Mesendoderm (in vitro differentiated cells): ENCODE data around the gene PDE3A.

Source experiments
- DNase-seq: peaks from one replicate; pipeline ENCODE4 v3.0.0; 2013
- H2AK5ac ChIP-seq: 2 replicates; pipeline ENCODE4 v1.6.1; 2013; ENCODE audit warnings: low read length, inconsistent platforms
- H2BK120ac ChIP-seq: 2 replicates; pipeline ENCODE4 v1.6.1; 2013; ENCODE audit warnings: low read depth, mild to moderate bottlenecking, low read length, moderate library complexity, mixed read lengths
- H2BK15ac ChIP-seq: replicated peaks from 2 replicates; pipeline ENCODE4 v1.6.1; 2013; ENCODE audit warnings: low read depth, mild to moderate bottlenecking, moderate library complexity
- H2BK5ac ChIP-seq: 2 replicates; pipeline ENCODE4 v1.6.1; 2013; ENCODE audit warnings: low read length, inconsistent platforms
- H3K18ac ChIP-seq: 2 replicates; pipeline ENCODE4 v1.6.1; 2013; ENCODE audit warnings: mild to moderate bottlenecking, low read length, mixed read lengths
- H3K23ac ChIP-seq: one replicate; pipeline ENCODE4 v1.6.1; 2013; ENCODE audit warnings: low read length
- H3K27ac ChIP-seq: 2 replicates; pipeline ENCODE4 v1.5.1; 2013; ENCODE audit warnings: low read depth, mild to moderate bottlenecking, inconsistent platforms, low read length, moderate library complexity
- H3K27me3 ChIP-seq: 2 replicates; pipeline ENCODE4 v1.6.1; 2013; ENCODE audit warnings: low read length, control low read depth, mild to moderate bottlenecking, inconsistent platforms; ENCODE audit not compliant: insufficient read depth, poor library complexity
- H3K36me3 ChIP-seq: 2 replicates; pipeline ENCODE4 v1.6.1; 2013; ENCODE audit warnings: low read length, inconsistent platforms; ENCODE audit not compliant: control insufficient read depth, insufficient read depth
- H3K4ac ChIP-seq: one replicate; pipeline ENCODE4 v1.6.1; 2013; ENCODE audit warnings: low read depth, mild to moderate bottlenecking, low read length, moderate library complexity
- H3K4me1 ChIP-seq: 2 replicates; pipeline ENCODE4 v1.6.1; 2013; ENCODE audit warnings: low read depth, low read length, inconsistent platforms; ENCODE audit not compliant: control insufficient read depth
- H3K4me2 ChIP-seq: 2 replicates; pipeline ENCODE4 v1.6.1; 2013; ENCODE audit warnings: low read length
- H3K4me3 ChIP-seq: 2 replicates; pipeline ENCODE4 v1.5.1; 2013; ENCODE audit warnings: mild to moderate bottlenecking, low read length
- H3K56ac ChIP-seq: one replicate; pipeline ENCODE4 v1.6.1; 2013; ENCODE audit warnings: low read length
- H3K79me1 ChIP-seq: 2 replicates; pipeline ENCODE4 v1.6.1; 2013; ENCODE audit warnings: low read length, inconsistent platforms
- H3K79me2 ChIP-seq: 2 replicates; pipeline ENCODE4 v1.6.1; 2013; ENCODE audit warnings: mild to moderate bottlenecking, low read length; ENCODE audit not compliant: control insufficient read depth, insufficient read depth
- H3K9ac ChIP-seq: 2 replicates; pipeline ENCODE4 v1.6.1; 2013; ENCODE audit warnings: low read length, inconsistent platforms
- H4K5ac ChIP-seq: one replicate; pipeline ENCODE4 v1.6.1; 2013; ENCODE audit warnings: low read length
- H4K8ac ChIP-seq: one replicate; pipeline ENCODE4 v1.6.1; 2013; ENCODE audit warnings: low read depth, mild to moderate bottlenecking, control low read depth, low read length, moderate library complexity
- WGBS: extraction: QIAGEN DNeasy Blood & Tissue Kit; methylation state at CpG from one replicate; pipeline ENCODE4 v1.1.7; 2013; ENCODE audit warnings: low lambda C conversion rate, missing lambda C conversion rate; ENCODE audit not compliant: insufficient coverage; ENCODE audit errors: extremely low coverage; 5-methylcytosine and 5-hydroxymethylcytosine counted together

Gene PDE3A

GRCh38 chr12:20477672-20478071, 109.3 kb downstream of the PDE3A start:
- no CpG with 5 or more reads among the region's 4 CpGs for WGBS

GRCh38 chr12:20482491-20483054, 114.2 kb downstream of the PDE3A start:
- no peak for DNase-seq
- H3K36me3 ChIP-seq = no peaks in the 10 kb centered on the region
- H3K4me1 ChIP-seq = no peaks in the 10 kb centered on the region
- no peaks in the 10 kb centered on the region for H3K79me1 ChIP-seq
- H3K9ac ChIP-seq = no peak overlapping the region
- H3K79me2 ChIP-seq = no peaks in the 10 kb centered on the region
- no peak overlapping the region for H3K23ac ChIP-seq
- H4K8ac ChIP-seq = no peak overlapping the region
- H2BK120ac ChIP-seq = no peak overlapping the region
- H3K27ac ChIP-seq = no peak overlapping the region
- no peak overlapping the region for H3K4me2 ChIP-seq
- no peak overlapping the region for H2AK5ac ChIP-seq
- no peak overlapping the region for H2BK5ac ChIP-seq
- WGBS = no CpG with 5 or more reads among the region's 2 CpGs
- no peak overlapping the region for H3K18ac ChIP-seq
- H2BK15ac ChIP-seq = no peak overlapping the region
- no peak overlapping the region for H4K5ac ChIP-seq
- H3K4me3 ChIP-seq = no peak overlapping the region
- H3K56ac ChIP-seq = no peak overlapping the region
- H3K27me3 ChIP-seq = no peaks in the 10 kb centered on the region
- no peak overlapping the region for H3K4ac ChIP-seq

More at GRCh38 chr12:20477672-20478071, 109.3 kb downstream of the PDE3A start:
- Histone ChIP-seq H3K4me2 (no peak overlapping the region), H3K4me3 (no peak overlapping the region), H3K4ac (no peak overlapping the region), H3K23ac (no peak overlapping the region), H2BK120ac (no peak overlapping the region), H3K79me2 (no peaks in the 10 kb centered on the region), H4K8ac (no peak overlapping the region), H3K9ac (no peak overlapping the region), H4K5ac (no peak overlapping the region), H3K27ac (no peak overlapping the region), H2AK5ac (no peak overlapping the region), H3K79me1 (no peaks in the 10 kb centered on the region), H3K27me3 (no peaks in the 10 kb centered on the region), H2BK15ac (no peak overlapping the region), H3K18ac (no peak overlapping the region), H2BK5ac (no peak overlapping the region), H3K4me1 (no peaks in the 10 kb centered on the region), H3K36me3 (no peaks in the 10 kb centered on the region), H3K56ac (no peak overlapping the region)
- DNase-seq = no peak

GRCh38 chr12:20483776-20484175, 115.4 kb downstream of the PDE3A start:
- H3K79me1 ChIP-seq = no peaks in the 10 kb centered on the region
- H3K27me3 ChIP-seq = no peaks in the 10 kb centered on the region
- no CpG with 5 or more reads among the region's 1 CpG for WGBS
- H2AK5ac ChIP-seq = no peak overlapping the region
- no peak overlapping the region for H2BK15ac ChIP-seq
- H2BK120ac ChIP-seq = no peak overlapping the region
- no peak overlapping the region for H3K18ac ChIP-seq
- no peak overlapping the region for H4K8ac ChIP-seq
- no peak overlapping the region for H3K4me2 ChIP-seq
- H2BK5ac ChIP-seq = no peak overlapping the region
- H3K4me3 ChIP-seq = no peak overlapping the region
- H4K5ac ChIP-seq = no peak overlapping the region
- no peak for DNase-seq
- no peaks in the 10 kb centered on the region for H3K36me3 ChIP-seq
- H3K23ac ChIP-seq = no peak overlapping the region
- no peaks in the 10 kb centered on the region for H3K79me2 ChIP-seq
- no peak overlapping the region for H3K27ac ChIP-seq
- H3K9ac ChIP-seq = no peak overlapping the region
- no peak overlapping the region for H3K56ac ChIP-seq
- no peaks in the 10 kb centered on the region for H3K4me1 ChIP-seq
- no peak overlapping the region for H3K4ac ChIP-seq

GRCh38 chr12:20486233-20486632, 117.9 kb downstream of the PDE3A start:
- H3K36me3 ChIP-seq = no peaks in the 10 kb centered on the region
- H3K4me1 ChIP-seq = no peaks in the 10 kb centered on the region
- no peaks in the 10 kb centered on the region for H3K79me1 ChIP-seq
- H3K56ac ChIP-seq = no peak overlapping the region
- H2BK120ac ChIP-seq = no peak overlapping the region
- WGBS = no CpG with 5 or more reads among the region's 2 CpGs
- peak; percentile 15 for DNase-seq
- H3K4ac ChIP-seq = no peak overlapping the region
- H3K27me3 ChIP-seq = no peaks in the 10 kb centered on the region
- H2BK15ac ChIP-seq = no peak overlapping the region
- H3K18ac ChIP-seq = no peak overlapping the region
- no peak overlapping the region for H4K8ac ChIP-seq
- no peak overlapping the region for H4K5ac ChIP-seq
- H2AK5ac ChIP-seq = no peak overlapping the region
- H3K4me2 ChIP-seq = no peak overlapping the region
- no peak overlapping the region for H2BK5ac ChIP-seq
- H3K9ac ChIP-seq = no peak overlapping the region
- no peak overlapping the region for H3K23ac ChIP-seq
- no peak overlapping the region for H3K4me3 ChIP-seq
- H3K27ac ChIP-seq = no peak overlapping the region
- no peaks in the 10 kb centered on the region for H3K79me2 ChIP-seq

- H3K27me3 ChIP-seq = no peaks in the 10 kb centered on the region
Observed at GRCh38 chr12:20487519-20487918, 119.2 kb downstream of the PDE3A start.

GRCh38 chr12:20489645-20490044, 121.3 kb downstream of the PDE3A start:
- H3K4me2 ChIP-seq = no peak overlapping the region
- no peaks in the 10 kb centered on the region for H3K79me1 ChIP-seq
- no peaks in the 10 kb centered on the region for H3K36me3 ChIP-seq
- no peak overlapping the region for H3K18ac ChIP-seq
- H3K4ac ChIP-seq = no peak overlapping the region
- no peak overlapping the region for H2BK15ac ChIP-seq
- no peak for DNase-seq
- H3K27me3 ChIP-seq = no peaks in the 10 kb centered on the region
- no peak overlapping the region for H2AK5ac ChIP-seq
- H4K5ac ChIP-seq = no peak overlapping the region
- no peak overlapping the region for H3K56ac ChIP-seq
- H2BK5ac ChIP-seq = no peak overlapping the region
- H3K9ac ChIP-seq = no peak overlapping the region
- no CpG with 5 or more reads among the region's 1 CpG for WGBS
- no peaks in the 10 kb centered on the region for H3K4me1 ChIP-seq
- H3K23ac ChIP-seq = no peak overlapping the region
- no peaks in the 10 kb centered on the region for H3K79me2 ChIP-seq
- no peak overlapping the region for H4K8ac ChIP-seq
- H2BK120ac ChIP-seq = no peak overlapping the region
- H3K27ac ChIP-seq = no peak overlapping the region
- no peak overlapping the region for H3K4me3 ChIP-seq

More at GRCh38 chr12:20487519-20487918, 119.2 kb downstream of the PDE3A start:
- H3K4me2 ChIP-seq = no peak overlapping the region
- H3K4ac ChIP-seq = no peak overlapping the region
- no peak overlapping the region for H2BK120ac ChIP-seq
- H4K5ac ChIP-seq = no peak overlapping the region
- H4K8ac ChIP-seq = no peak overlapping the region
- no peak overlapping the region for H3K18ac ChIP-seq
- no peak overlapping the region for H2BK15ac ChIP-seq
- no CpG with 5 or more reads among the region's 2 CpGs for WGBS
- no peak overlapping the region for H3K27ac ChIP-seq
- H2AK5ac ChIP-seq = no peak overlapping the region
- no peaks in the 10 kb centered on the region for H3K79me2 ChIP-seq
- H3K4me1 ChIP-seq = no peaks in the 10 kb centered on the region
- DNase-seq = no peak
- no peaks in the 10 kb centered on the region for H3K36me3 ChIP-seq
- no peak overlapping the region for H2BK5ac ChIP-seq
- no peaks in the 10 kb centered on the region for H3K79me1 ChIP-seq
- no peak overlapping the region for H3K56ac ChIP-seq
- H3K9ac ChIP-seq = no peak overlapping the region
- no peak overlapping the region for H3K23ac ChIP-seq
- H3K4me3 ChIP-seq = no peak overlapping the region
